AG20443 (cell line): ENCODE results near the gene OVOL3.
A peak's percentile ranks its signal among the peaks of the same experiment; 100 is the strongest.
"Not testable (repeated sequence)": the region's sequence is repeated elsewhere in the genome, so short reads cannot be mapped to it uniquely, and the experiment has no call there.

Experiments used
- DNase-seq: peaks from one replicate; pipeline ENCODE4 v3.0.0; 2012; ENCODE audit warnings: low spot score, mixed read lengths

Gene OVOL3

GRCh38 chr19:36110487-36111199 is at the start of gene OVOL3:
OVOL3 (plus strand) TSS chr19:36111143; CDS start chr19:36111203, 60 bp downstream.
- DNase-seq, result no peak

- no peak for DNase-seq
Measured at GRCh38 chr19:36061367-36061766, 49.6 kb upstream of the OVOL3 start.

GRCh38 chr19:36064826-36065225 is 46.1 kb upstream of the OVOL3 start:
- no peak for DNase-seq

GRCh38 chr19:36067681-36068080 is 43.3 kb upstream of the OVOL3 start:
- DNase-seq, result no peak

GRCh38 chr19:36068810-36069499 is 42.0 kb upstream of the OVOL3 start:
- not testable (repeated sequence) for DNase-seq

GRCh38 chr19:36072081-36072480 is 38.9 kb upstream of the OVOL3 start:
- no peak for DNase-seq

GRCh38 chr19:36073121-36073876 is 37.6 kb upstream of the OVOL3 start:
- no peak for DNase-seq

- no peak for DNase-seq
Measured at GRCh38 chr19:36079389-36079945, 31.5 kb upstream of the OVOL3 start.

GRCh38 chr19:36081385-36081784 is 29.6 kb upstream of the OVOL3 start:
- DNase-seq, result no peak

- no peak for DNase-seq
Measured at GRCh38 chr19:36081894-36082293, 29.0 kb upstream of the OVOL3 start.

GRCh38 chr19:36082916-36083315 is 28.0 kb upstream of the OVOL3 start:
- no peak for DNase-seq

- DNase-seq, result no peak
Measured at GRCh38 chr19:36084231-36085009, 26.5 kb upstream of the OVOL3 start.

- no peak for DNase-seq
Measured at GRCh38 chr19:36086326-36086725, 24.6 kb upstream of the OVOL3 start.

- no peak for DNase-seq
Measured at GRCh38 chr19:36089847-36090246, 21.1 kb upstream of the OVOL3 start.

- no peak for DNase-seq
Measured at GRCh38 chr19:36090910-36091695, 19.8 kb upstream of the OVOL3 start.

- no peak for DNase-seq
Measured at GRCh38 chr19:36092566-36092965, 18.4 kb upstream of the OVOL3 start.

- peak; percentile 49 for DNase-seq
Measured at GRCh38 chr19:36093146-36093662, 17.7 kb upstream of the OVOL3 start.

GRCh38 chr19:36093687-36094086 is 17.3 kb upstream of the OVOL3 start:
- no peak for DNase-seq

- DNase-seq, result no peak
Measured at GRCh38 chr19:36097036-36097435, 13.9 kb upstream of the OVOL3 start.

GRCh38 chr19:36099166-36099785 is 11.7 kb upstream of the OVOL3 start:
- no peak for DNase-seq
